Testis (tissue), 2 donors: ENCODE data around the gene ARHGEF10L.

Experiments used
- POLR2A ChIP-seq: fragments of 450-650 bp; IDR thresholded peaks from one replicate; pipeline ENCODE4 v1.6.1; 2017; ENCODE audit warnings: antibody characterized with exemption, mild to moderate bottlenecking, moderate library complexity
- TF ChIP-seq, protein P1 (sequence below), 3 experiments: fragments of 450-650 bp in 2 of 3; fragments of 200-600 bp in 1 of 3; sonication (generic) in 1 of 3; IDR thresholded peaks; one replicate each; pipeline ENCODE4 v1.5.1; 2016 to 2019; ENCODE audit warnings: antibody characterized with exemption in 3 of 3, mild to moderate bottlenecking in 2 of 3, moderate library complexity in 1 of 3

- TF ChIP-seq, protein P1, sequence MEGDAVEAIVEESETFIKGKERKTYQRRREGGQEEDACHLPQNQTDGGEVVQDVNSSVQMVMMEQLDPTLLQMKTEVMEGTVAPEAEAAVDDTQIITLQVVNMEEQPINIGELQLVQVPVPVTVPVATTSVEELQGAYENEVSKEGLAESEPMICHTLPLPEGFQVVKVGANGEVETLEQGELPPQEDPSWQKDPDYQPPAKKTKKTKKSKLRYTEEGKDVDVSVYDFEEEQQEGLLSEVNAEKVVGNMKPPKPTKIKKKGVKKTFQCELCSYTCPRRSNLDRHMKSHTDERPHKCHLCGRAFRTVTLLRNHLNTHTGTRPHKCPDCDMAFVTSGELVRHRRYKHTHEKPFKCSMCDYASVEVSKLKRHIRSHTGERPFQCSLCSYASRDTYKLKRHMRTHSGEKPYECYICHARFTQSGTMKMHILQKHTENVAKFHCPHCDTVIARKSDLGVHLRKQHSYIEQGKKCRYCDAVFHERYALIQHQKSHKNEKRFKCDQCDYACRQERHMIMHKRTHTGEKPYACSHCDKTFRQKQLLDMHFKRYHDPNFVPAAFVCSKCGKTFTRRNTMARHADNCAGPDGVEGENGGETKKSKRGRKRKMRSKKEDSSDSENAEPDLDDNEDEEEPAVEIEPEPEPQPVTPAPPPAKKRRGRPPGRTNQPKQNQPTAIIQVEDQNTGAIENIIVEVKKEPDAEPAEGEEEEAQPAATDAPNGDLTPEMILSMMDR (IDR thresholded peaks at IDR 0.05), result no peak
- TF ChIP-seq POLR2A, result no peak
Measured at GRCh38 chr1:17563494-17564281, 24.2 kb downstream of the ARHGEF10L start.
